SKM-1 (cell line): ENCODE measurements around the gene DOCK2.
"Not testable (repeated sequence)": the region's sequence is repeated elsewhere in the genome, so short reads cannot be mapped to it uniquely, and the experiment has no call there.

Experiments used
- DNase-seq: peaks from one replicate; lab custom pipeline; 2025; ENCODE audit not compliant: unreplicated experiment; lab: John Stamatoyannopoulos, UW

The DOCK2 gene

GRCh38 chr5:169637549-169638121, 560 bp downstream of the DOCK2 start:
- peak; percentile 45 for DNase-seq

- DNase-seq: no peak
Measured at GRCh38 chr5:169641253-169641652, 4.2 kb downstream of the DOCK2 start.

- DNase-seq: no peak
Measured at GRCh38 chr5:169646856-169647255, 9.8 kb downstream of the DOCK2 start.

GRCh38 chr5:169647566-169647965, 10.5 kb downstream of the DOCK2 start:
- peak; percentile 18 for DNase-seq

GRCh38 chr5:169648725-169649310, 11.7 kb downstream of the DOCK2 start:
- DNase-seq: no peak

- no peak for DNase-seq
Measured at GRCh38 chr5:169649486-169649885, 12.4 kb downstream of the DOCK2 start.

GRCh38 chr5:169650701-169651331, 13.7 kb downstream of the DOCK2 start:
- DNase-seq: no peak

- DNase-seq: no peak
Measured at GRCh38 chr5:169651526-169651925, 14.5 kb downstream of the DOCK2 start.

- DNase-seq: no peak
Measured at GRCh38 chr5:169652057-169652456, 15.0 kb downstream of the DOCK2 start.

GRCh38 chr5:169653091-169653490, 16.0 kb downstream of the DOCK2 start:
- no peak for DNase-seq

- no peak for DNase-seq
Measured at GRCh38 chr5:169655353-169655752, 18.3 kb downstream of the DOCK2 start.

GRCh38 chr5:169656125-169656901, 19.2 kb downstream of the DOCK2 start:
- no peak for DNase-seq

- DNase-seq: no peak
Measured at GRCh38 chr5:169657127-169657526, 20.1 kb downstream of the DOCK2 start.

GRCh38 chr5:169662451-169662850, 25.4 kb downstream of the DOCK2 start:
- not testable (repeated sequence) for DNase-seq

GRCh38 chr5:169663537-169663936, 26.5 kb downstream of the DOCK2 start:
- DNase-seq: no peak

- no peak for DNase-seq
Measured at GRCh38 chr5:169666365-169666764, 29.3 kb downstream of the DOCK2 start.

GRCh38 chr5:169667896-169668674, 31.0 kb downstream of the DOCK2 start:
- DNase-seq: no peak

- DNase-seq: no peak
Measured at GRCh38 chr5:169668732-169669131, 31.7 kb downstream of the DOCK2 start.

- DNase-seq: no peak
Measured at GRCh38 chr5:169670769-169671525, 33.9 kb downstream of the DOCK2 start.

GRCh38 chr5:169682026-169682425, 45.0 kb downstream of the DOCK2 start:
- no peak for DNase-seq
